Measurements from ENCODE around the gene MAGEF1.

The MAGEF1 gene

DNA sequence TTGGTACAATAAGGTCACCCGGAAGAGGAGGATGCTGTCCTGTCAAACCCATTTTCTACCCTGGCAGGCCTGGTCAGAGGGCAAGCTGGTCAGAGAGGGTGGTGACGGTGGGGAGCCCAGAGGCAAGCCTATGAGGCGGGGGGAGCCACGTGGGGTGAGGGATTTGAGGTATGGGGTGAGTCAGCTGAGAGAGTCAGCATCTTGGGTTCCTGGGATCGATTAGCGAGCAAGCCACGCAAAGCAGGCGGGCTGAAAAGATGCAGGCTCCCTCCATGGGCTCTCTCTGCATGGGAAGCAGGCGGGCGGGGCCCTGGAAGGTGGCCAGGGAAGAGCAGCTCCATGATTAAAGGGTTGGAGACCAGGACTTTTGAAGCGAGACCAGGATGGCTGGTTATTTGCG lies 48.1 kb downstream of the MAGEF1 start:
- peak; percentile 92 for DNase-seq

DNA sequence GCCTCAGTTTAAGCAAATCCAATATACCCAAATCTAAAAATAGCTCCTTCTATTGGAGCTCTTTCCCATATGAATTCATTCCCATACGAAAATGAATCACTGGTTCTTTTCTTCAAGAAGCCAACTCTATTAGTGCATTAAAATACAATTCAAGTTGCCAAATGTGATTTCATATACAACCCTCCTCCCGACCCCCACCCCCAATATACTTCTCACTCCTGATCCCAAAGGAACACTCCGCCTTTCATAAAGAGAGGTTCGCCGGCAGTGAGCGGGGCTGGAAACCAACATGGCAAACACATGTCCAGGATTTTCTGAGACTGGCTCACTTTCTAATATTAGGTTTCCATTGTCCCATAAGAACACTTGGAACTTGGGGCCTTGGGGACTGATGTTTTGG lies 48.5 kb downstream of the MAGEF1 start:
- DNase-seq = peak; percentile 46

DNA sequence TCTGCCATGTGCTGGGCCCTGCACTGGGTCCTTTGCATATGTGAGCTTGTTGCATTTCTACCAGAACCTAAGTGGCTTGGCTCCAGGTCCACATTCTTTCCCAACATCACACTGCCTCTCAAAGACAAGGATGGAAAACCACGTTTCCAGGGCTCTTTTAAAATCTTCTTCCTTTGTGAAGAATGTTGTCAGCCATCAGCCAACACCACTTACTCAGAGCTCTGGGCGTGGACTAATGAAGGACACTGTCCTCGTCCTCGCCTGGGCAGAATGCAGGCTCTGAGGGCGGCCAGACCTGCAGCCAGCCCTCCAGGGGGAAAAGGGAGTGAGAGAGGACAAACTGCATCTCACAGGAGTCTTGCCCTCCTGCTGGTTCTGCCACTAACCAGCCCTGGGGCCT lies 49.7 kb downstream of the MAGEF1 start:
- DNase-seq = peak; percentile 53

DNA sequence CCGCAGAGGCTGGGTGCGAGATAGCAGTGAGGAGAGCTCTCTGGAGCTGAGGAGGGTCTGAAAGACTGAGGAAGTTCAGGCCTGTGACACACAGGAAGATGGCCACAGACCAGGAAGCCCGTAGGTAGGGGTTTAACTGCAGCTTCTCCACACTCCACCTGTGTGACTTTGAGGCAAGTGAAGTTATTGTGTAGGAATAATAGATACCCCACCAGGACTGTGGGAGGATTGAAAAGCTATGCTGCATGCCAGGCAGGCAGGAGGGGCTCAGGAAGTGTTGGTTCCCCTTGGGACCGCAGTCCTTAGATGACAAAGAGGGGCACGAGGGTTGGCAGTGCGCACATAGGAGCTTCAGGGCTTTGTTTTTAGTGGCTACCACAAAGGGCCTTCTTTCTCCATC lies 50.9 kb downstream of the MAGEF1 start:
- DNase-seq = no peak

Data from fibroblast of skin of abdomen (primary cell).